SK-N-SH (cell line): Measurements from ENCODE around the gene FOXI2. TPM values are rescaled to one million over a fixed set of nuclear protein-coding genes. Genes with fewer than 3 reads are reported as not detected.

Experiments used
- CTCF ChIA-PET: fragments of 300-600, 350-600 bp; formaldehyde crosslinking; extraction: SDS; loops from one replicate; lab custom pipeline; 2021; lab: Yijun Ruan, JAX
- POLR2A ChIA-PET: fragments of 350-600 bp; sonication (Branson Sonifier 250); formaldehyde crosslinking; extraction: SDS; loops from one replicate; lab custom pipeline; 2020; ENCODE audit warnings: antibody characterized with exemption, inconsistent platforms; lab: Yijun Ruan, JAX
- DNase-seq: peaks from one replicate; pipeline ENCODE4 v3.0.0; 2012
- H2AFZ ChIP-seq: fragments of 200-600 bp; sonication (generic); 2 replicates; pipeline ENCODE4 v1.8.1; 2016; ENCODE audit warnings: antibody characterized with exemption, mild to moderate bottlenecking, low read depth
- H3F3A ChIP-seq: fragments of 200-600 bp; sonication (generic); replicated peaks from 2 replicates; pipeline ENCODE3; 2016; ENCODE audit warnings: antibody characterized with exemption, mild to moderate bottlenecking; ENCODE audit not compliant: insufficient read depth
- H3K27ac ChIP-seq, 2 experiments: fragments of 200-500 bp in 1 of 2; fragments of 200-600 bp in 1 of 2; sonication (Bioruptor generic) in 1 of 2; sonication (generic), shearing (Covaris generic) in 1 of 2; 2 replicates each; pipeline versions ENCODE4 v1.5.1 to v1.6.1; 2014 to 2016; ENCODE audit warnings: low read depth in 2 of 2, inconsistent platforms in 1 of 2, low read length in 1 of 2, mild to moderate bottlenecking in 1 of 2, mixed read lengths in 1 of 2
- H3K27me3 ChIP-seq: fragments of 200-600 bp; sonication (generic), shearing (Covaris generic); 2 replicates; pipeline ENCODE4 v1.6.1; 2016; ENCODE audit warnings: mixed run types; ENCODE audit not compliant: insufficient read depth
- H3K36me3 ChIP-seq, 2 experiments: fragments of 200-500 bp in 1 of 2; fragments of 200-600 bp in 1 of 2; sonication (Bioruptor generic) in 1 of 2; sonication (generic) in 1 of 2; replicated peaks in 1 of 2; 2 replicates each; pipeline versions ENCODE3 to v1.5.1; 2014 to 2016; ENCODE audit warnings: low read length in 1 of 2, mild to moderate bottlenecking in 1 of 2; ENCODE audit not compliant: insufficient read depth in 2 of 2, control insufficient read depth in 1 of 2
- H3K4me1 ChIP-seq, 2 experiments: fragments of 200-500 bp in 1 of 2; fragments of 200-600 bp in 1 of 2; sonication (Bioruptor generic) in 1 of 2; sonication (generic), shearing (Covaris generic) in 1 of 2; 2 replicates each; pipeline versions ENCODE4 v1.5.1 to v1.6.1; 2014 to 2016; ENCODE audit warnings: low read depth in 1 of 2, low read length in 1 of 2, mixed run types in 1 of 2; ENCODE audit not compliant: insufficient read depth in 2 of 2, control insufficient read depth in 1 of 2
- H3K4me2 ChIP-seq: fragments of 200-600 bp; sonication (generic), shearing (Covaris generic); 2 replicates; pipeline ENCODE4 v1.6.1; 2017; ENCODE audit warnings: mixed run types
- H3K4me3 ChIP-seq, 2 experiments: fragments of 200-500 bp in 1 of 2; fragments of 200-600 bp in 1 of 2; sonication (Bioruptor generic) in 1 of 2; sonication (generic), shearing (Covaris generic) in 1 of 2; 2 replicates each; pipeline versions ENCODE4 v1.5.1 to v1.8.1; 2014 to 2016; ENCODE audit warnings: low read depth in 2 of 2, inconsistent platforms in 1 of 2, low read length in 1 of 2, mild to moderate bottlenecking in 1 of 2, mixed read lengths in 1 of 2, moderate library complexity in 1 of 2
- H3K79me2 ChIP-seq: fragments of 200-600 bp; sonication (generic); 2 replicates; pipeline ENCODE4 v1.8.1; 2017; ENCODE audit warnings: mild to moderate bottlenecking; ENCODE audit not compliant: insufficient read depth
- H3K9ac ChIP-seq: fragments of 200-600 bp; sonication (generic); 2 replicates; pipeline ENCODE4 v1.6.1; 2017; ENCODE audit warnings: mixed run types
- H3K9me2 ChIP-seq: fragments of 200-600 bp; sonication (generic); 2 replicates; pipeline ENCODE4 v1.6.1; 2017; ENCODE audit warnings: mixed run types
- H3K9me3 ChIP-seq: fragments of 200-600 bp; sonication (generic); 2 replicates; pipeline ENCODE4 v1.6.1; 2017; ENCODE audit warnings: mixed run types, mild to moderate bottlenecking, moderate library complexity
- H4K20me1 ChIP-seq: fragments of 200-600 bp; sonication (generic); 2 replicates; pipeline ENCODE4 v1.6.1; 2017; ENCODE audit warnings: mild to moderate bottlenecking, mixed run types; ENCODE audit not compliant: insufficient read depth
- ELF1 ChIP-seq: IDR thresholded peaks from 2 replicates; pipeline ENCODE4 v1.4.0; 2012
- EP300 ChIP-seq, 2 experiments: IDR thresholded peaks; 2 replicates each; pipeline versions ENCODE4 v1.4.0 to v1.6.1; 2012; ENCODE audit warnings: borderline replicate concordance in 1 of 2, low read depth in 1 of 2, low read length in 1 of 2
- NFIC ChIP-seq: IDR thresholded peaks from 2 replicates; pipeline ENCODE4 v1.4.0; 2012; ENCODE audit warnings: borderline replicate concordance
- RFX5 ChIP-seq: IDR thresholded peaks from 2 replicates; pipeline ENCODE4 v1.6.1; 2012; ENCODE audit warnings: mild to moderate bottlenecking, improper control_type of control experiment, low read length
- RXRA ChIP-seq: IDR thresholded peaks from 2 replicates; pipeline ENCODE4 v1.4.0; 2012; ENCODE audit warnings: low read depth, mild to moderate bottlenecking, borderline replicate concordance
- TAF1 ChIP-seq: IDR thresholded peaks from 2 replicates; pipeline ENCODE4 v1.6.1; 2012; ENCODE audit warnings: low read depth, mild to moderate bottlenecking, low read length, moderate library complexity, borderline replicate concordance
- WGBS: methylation state at CpG from one replicate; pipeline ENCODE4 v1.1.6; 2017; ENCODE audit warnings: low lambda C conversion rate; 5-methylcytosine and 5-hydroxymethylcytosine counted together
- polyA plus RNA-seq, 3 experiments: library from polyadenylated mRNA; depleted of rRNA; stranded (reverse); fragments of >200 nt; gene quantifications; 2 replicates each; pipeline ENCODE4 v1.2.3, GENCODE V29; 2012
- TF ChIP-seq, protein P1 (sequence below): IDR thresholded peaks from 2 replicates; pipeline ENCODE4; 2012
- TF ChIP-seq, protein P2 (sequence below): fragments of 150-350 bp; IDR thresholded peaks from 2 replicates; pipeline ENCODE4 v1.6.1; 2017; ENCODE audit warnings: antibody characterized with exemption, low read length, low read depth, borderline replicate concordance
- TF ChIP-seq, protein P3 (sequence below): fragments of 200-600 bp; sonication (generic); IDR thresholded peaks from 2 replicates; pipeline ENCODE4 v1.6.1; 2017; ENCODE audit warnings: antibody characterized with exemption, mild to moderate bottlenecking, moderate library complexity

FOXI2 gene
- polyA plus RNA-seq, 1 of the 3 experiments (the other 2 are of a cell fraction), result not detected

DNA sequence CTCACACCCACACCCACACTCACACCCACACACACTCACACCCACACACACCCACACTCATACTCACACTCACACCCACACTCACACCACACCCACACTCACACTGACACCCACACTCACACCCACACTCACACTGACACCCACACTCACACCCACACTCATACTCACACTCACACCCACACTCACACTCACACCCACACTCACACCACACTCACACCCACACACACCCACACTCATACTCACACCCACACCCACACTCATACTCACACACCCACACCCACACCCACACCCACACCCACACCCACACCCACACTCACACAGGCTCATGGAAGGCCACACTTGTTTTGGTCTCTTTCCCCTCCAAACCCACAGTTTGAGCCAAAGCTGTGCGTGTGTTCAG lies 2.9 kb downstream of the FOXI2 start:
- CTCF ChIA-PET, result no interaction called here

DNA sequence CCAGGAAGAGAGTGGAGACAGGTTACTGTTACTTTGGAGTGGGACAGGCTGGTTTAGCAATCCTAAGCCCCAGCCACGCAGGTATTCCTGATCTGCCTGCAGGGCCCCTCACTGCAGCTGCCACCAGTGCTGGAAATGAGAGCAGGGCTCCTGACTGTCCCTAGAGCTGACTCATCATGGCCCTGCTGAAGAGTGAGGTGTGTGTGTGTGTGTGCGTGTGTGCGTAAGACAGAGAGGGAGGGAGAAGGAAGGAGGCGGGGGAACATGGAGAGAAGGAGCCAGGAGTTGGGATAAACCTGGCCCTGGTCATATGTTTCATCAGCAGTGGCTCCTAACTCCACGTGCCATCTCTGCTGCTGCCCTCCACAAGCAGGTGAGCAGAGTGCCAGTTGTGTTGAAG lies 3.6 kb downstream of the FOXI2 start:
- POLR2A ChIA-PET, result no interaction called here
- no peaks in the 10 kb centered on the region for H3K9me3 ChIP-seq
- H4K20me1 ChIP-seq, result no peaks in the 10 kb centered on the region
- no peaks in the 10 kb centered on the region for H3K36me3 ChIP-seq
- no peak overlapping the region for H3K4me2 ChIP-seq
- CTCF ChIA-PET, result interaction anchor here (0.8 kb wide), 1 partner anchor 72 kb away, joined by 3 read pairs; no protein-coding TSS in a partner anchor
- H3K4me1 ChIP-seq, result no peaks in the 10 kb centered on the region
- no peak overlapping the region for H3K4me3 ChIP-seq
- H3K9ac ChIP-seq, result no peak overlapping the region
- no peaks in the 10 kb centered on the region for H3K79me2 ChIP-seq
- H3K27ac ChIP-seq, result no peak overlapping the region
- 50% methylated on average over 5 of the region's 5 CpGs for WGBS
- TF ChIP-seq, protein P1, sequence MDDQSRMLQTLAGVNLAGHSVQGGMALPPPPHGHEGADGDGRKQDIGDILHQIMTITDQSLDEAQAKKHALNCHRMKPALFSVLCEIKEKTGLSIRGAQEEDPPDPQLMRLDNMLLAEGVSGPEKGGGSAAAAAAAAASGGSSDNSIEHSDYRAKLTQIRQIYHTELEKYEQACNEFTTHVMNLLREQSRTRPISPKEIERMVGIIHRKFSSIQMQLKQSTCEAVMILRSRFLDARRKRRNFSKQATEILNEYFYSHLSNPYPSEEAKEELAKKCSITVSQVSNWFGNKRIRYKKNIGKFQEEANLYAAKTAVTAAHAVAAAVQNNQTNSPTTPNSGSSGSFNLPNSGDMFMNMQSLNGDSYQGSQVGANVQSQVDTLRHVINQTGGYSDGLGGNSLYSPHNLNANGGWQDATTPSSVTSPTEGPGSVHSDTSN, result no peak
- TF ChIP-seq, protein P2, sequence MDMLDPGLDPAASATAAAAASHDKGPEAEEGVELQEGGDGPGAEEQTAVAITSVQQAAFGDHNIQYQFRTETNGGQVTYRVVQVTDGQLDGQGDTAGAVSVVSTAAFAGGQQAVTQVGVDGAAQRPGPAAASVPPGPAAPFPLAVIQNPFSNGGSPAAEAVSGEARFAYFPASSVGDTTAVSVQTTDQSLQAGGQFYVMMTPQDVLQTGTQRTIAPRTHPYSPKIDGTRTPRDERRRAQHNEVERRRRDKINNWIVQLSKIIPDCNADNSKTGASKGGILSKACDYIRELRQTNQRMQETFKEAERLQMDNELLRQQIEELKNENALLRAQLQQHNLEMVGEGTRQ, result no peak
- TF ChIP-seq TAF1, result no peak
- TF ChIP-seq RFX5, result no peak
- no peak for TF ChIP-seq NFIC
- no peak for TF ChIP-seq EP300 (IDR thresholded peaks at IDR 0.05; ENCODE audit: borderline replicate concordance in 1 of 2, low read depth in 1 of 2, low read length in 1 of 2)
- TF ChIP-seq RXRA, result no peak
- TF ChIP-seq, protein P3, sequence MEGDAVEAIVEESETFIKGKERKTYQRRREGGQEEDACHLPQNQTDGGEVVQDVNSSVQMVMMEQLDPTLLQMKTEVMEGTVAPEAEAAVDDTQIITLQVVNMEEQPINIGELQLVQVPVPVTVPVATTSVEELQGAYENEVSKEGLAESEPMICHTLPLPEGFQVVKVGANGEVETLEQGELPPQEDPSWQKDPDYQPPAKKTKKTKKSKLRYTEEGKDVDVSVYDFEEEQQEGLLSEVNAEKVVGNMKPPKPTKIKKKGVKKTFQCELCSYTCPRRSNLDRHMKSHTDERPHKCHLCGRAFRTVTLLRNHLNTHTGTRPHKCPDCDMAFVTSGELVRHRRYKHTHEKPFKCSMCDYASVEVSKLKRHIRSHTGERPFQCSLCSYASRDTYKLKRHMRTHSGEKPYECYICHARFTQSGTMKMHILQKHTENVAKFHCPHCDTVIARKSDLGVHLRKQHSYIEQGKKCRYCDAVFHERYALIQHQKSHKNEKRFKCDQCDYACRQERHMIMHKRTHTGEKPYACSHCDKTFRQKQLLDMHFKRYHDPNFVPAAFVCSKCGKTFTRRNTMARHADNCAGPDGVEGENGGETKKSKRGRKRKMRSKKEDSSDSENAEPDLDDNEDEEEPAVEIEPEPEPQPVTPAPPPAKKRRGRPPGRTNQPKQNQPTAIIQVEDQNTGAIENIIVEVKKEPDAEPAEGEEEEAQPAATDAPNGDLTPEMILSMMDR, result no peak
- no peaks in the 10 kb centered on the region for H3K27me3 ChIP-seq
- DNase-seq, result no peak
- H3F3A ChIP-seq, result no peaks in the 10 kb centered on the region
- no peak overlapping the region for H2AFZ ChIP-seq
- no peaks in the 10 kb centered on the region for H3K9me2 ChIP-seq

More for the DNA sequence above, 2.9 kb downstream of the FOXI2 start:
- Histone ChIP-seq H3K4me1 (no peaks in the 10 kb centered on the region), H4K20me1 (no peaks in the 10 kb centered on the region), H3K9ac (no peak overlapping the region), H3K9me3 (no peaks in the 10 kb centered on the region), H3K4me2 (no peak overlapping the region), H3F3A (no peaks in the 10 kb centered on the region), H3K9me2 (no peaks in the 10 kb centered on the region), H3K27me3 (no peaks in the 10 kb centered on the region), H3K79me2 (no peaks in the 10 kb centered on the region), H3K36me3 (no peaks in the 10 kb centered on the region), H3K4me3 (no peak overlapping the region), H3K27ac (no peak overlapping the region), H2AFZ (no peak overlapping the region)
- no peak for TF ChIP-seq ELF1
- POLR2A ChIA-PET, result no interaction called here
- WGBS, result 19% methylated on average over 1 of the region's 1 CpG
- no peak for DNase-seq
